Measurements from ENCODE around the gene CCDC74A.
"Not testable (repeated sequence)": the region's sequence is repeated elsewhere in the genome, so short reads cannot be mapped to it uniquely, and the experiment has no call there.

Gene CCDC74A

DNA sequence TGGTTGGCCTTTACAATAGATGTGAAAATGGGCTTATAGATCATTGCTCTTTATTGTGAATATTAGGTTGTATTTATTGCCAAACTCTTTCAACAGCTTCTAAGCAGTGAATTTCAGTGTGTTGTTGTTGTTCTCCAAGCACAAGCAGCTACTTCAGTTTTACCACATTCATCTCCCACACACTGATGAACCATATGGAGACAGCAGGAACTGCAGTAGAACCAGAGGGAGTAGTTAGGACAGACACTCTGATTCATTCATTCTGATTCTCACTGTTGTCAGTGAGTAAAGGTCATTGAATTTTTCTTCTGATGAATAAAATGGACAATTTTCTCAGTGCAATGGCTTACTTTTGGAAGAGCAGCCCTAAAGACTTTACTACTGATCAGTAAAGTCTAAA lies 40.2 kb downstream of the CCDC74A start:
- DNase-seq, result no peak

DNA sequence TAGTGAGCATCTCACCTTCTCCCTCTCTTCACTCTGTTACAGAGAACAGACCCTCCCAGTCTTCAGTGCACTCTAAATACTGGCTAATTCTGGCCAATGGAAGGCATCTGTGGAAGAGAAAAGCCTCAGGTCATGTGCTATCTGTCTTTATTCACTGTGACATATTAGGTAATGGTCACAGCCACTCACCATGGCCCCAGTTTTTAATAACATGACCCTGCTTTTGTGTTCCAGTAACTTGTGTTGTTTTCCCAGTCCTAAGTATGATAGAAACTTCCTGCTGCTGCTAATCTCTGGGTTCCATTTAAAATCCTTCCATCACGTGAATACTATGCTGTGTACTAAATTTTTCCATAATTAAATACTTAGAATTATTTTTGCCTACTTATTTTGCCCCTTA lies 40.7 kb downstream of the CCDC74A start:
- not testable (repeated sequence) for DNase-seq

DNA sequence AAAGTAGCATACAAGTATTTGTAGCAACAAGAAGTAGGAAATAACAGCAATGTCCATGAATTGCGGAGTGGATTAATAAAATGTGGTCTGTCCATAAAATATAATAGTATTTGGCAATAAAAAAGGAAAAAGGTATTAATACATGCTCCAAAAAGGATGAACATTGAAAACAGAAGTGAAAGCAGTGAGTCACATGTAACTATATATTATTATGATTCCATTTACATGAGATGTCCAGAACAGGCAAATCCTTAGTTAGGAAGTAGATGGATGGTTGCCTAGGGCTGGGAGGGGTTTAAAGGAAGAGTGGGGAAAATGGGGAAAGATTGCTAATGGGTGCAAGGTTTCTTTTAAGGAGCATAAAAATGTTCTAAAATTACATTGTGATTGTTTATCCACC lies 44.5 kb downstream of the CCDC74A start:
- DNase-seq, result no peak

DNA sequence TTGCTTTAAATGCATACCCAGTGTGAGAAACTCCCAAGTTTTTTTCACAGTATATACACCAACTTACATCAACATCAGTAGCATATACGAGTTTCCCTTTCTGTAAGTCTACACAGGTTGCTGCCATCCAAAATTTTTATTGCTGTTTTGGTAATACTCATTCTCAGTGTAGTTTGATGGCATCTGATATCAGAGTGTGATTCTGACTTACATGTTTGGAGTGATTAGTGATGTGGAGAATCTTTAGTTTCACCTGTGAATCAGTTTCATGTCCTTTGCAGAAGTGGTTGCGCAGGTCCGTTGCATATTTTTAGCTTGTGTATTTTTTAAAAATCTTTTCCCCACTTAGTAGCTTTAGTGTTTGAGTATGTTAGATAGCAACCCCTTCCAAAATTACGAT lies 50.1 kb downstream of the CCDC74A start:
- DNase-seq, result no peak

DNA sequence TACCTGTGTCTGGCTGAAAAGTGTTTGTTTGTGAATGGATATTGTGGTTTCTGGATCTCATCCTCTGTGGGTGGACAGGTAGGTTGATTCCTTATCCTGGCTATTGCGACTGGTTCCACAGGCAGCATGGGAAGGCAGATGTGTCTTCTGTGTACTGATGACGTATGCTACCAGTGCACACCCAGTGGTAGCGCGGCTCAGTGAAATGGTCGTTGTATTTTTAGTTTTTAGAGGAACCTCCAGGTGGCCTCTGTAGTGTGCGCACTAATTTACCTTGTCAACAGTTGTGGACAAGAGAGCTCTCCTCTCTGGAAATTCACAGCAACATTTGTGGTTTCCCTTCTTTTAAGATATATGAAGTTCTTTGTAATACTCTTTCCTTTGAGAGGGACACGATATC lies 52.5 kb downstream of the CCDC74A start:
- DNase-seq, result no peak
